HEK293 (cell line): ENCODE results near the gene SLC47A2.

ENCODE experiments used
- CTCF ChIA-PET: fragments of 350-600 bp; formaldehyde crosslinking; extraction: SDS; loops from one replicate; lab custom pipeline; 2021; ENCODE audit warnings: antibody characterized with exemption; lab: Yijun Ruan, JAX
- POLR2A ChIA-PET: fragments of 300-600 bp; formaldehyde crosslinking; extraction: SDS; loops from one replicate; lab custom pipeline; 2020; ENCODE audit warnings: antibody characterized with exemption, inconsistent platforms; lab: Yijun Ruan, JAX
- H3K27ac ChIP-seq: fragments of 200-500 bp; sonication (Bioruptor generic); 2 replicates; pipeline ENCODE4 v1.5.1; 2014; ENCODE audit warnings: low read depth, low read length, control low read depth, inconsistent platforms; ENCODE audit errors: extremely low read depth
- H3K36me3 ChIP-seq, 2 experiments: fragments of 200-500 bp in 1 of 2; sonication (Bioruptor generic) in 1 of 2; 1 replicate in 1 of 2; 2 replicates in 1 of 2; pipeline ENCODE4 v1.5.1; 2014 to 2017; ENCODE audit warnings: inconsistent platforms in 2 of 2, low read length in 2 of 2; ENCODE audit not compliant: control insufficient read depth in 2 of 2, insufficient read depth in 1 of 2
- H3K4me1 ChIP-seq: fragments of 200-500 bp; sonication (Bioruptor generic); 2 replicates; pipeline ENCODE4 v1.5.1; 2014; ENCODE audit warnings: mild to moderate bottlenecking, low read length, inconsistent platforms; ENCODE audit not compliant: control insufficient read depth, insufficient read depth
- H3K4me3 ChIP-seq: 2 replicates; pipeline ENCODE4 v1.5.1; 2011; ENCODE audit warnings: low read depth, mild to moderate bottlenecking, control low read depth, low read length, moderate library complexity
- H3K9me3 ChIP-seq: fragments of 200-500 bp; sonication (Bioruptor generic); 2 replicates; pipeline ENCODE4 v1.5.1; 2014; ENCODE audit warnings: low read depth, low read length, inconsistent platforms; ENCODE audit not compliant: control insufficient read depth, insufficient read depth
- CTCF ChIP-seq: fragments of 450-650 bp; formaldehyde crosslinking; IDR thresholded peaks from 2 replicates; pipeline ENCODE4 v1.5.1; 2016; ENCODE audit warnings: missing biosample characterization, missing genetic modification characterization
- HIC1 ChIP-seq: fragments of 450-650 bp; formaldehyde crosslinking; IDR thresholded peaks from 2 replicates; pipeline ENCODE4 v1.5.1; 2016; ENCODE audit warnings: missing biosample characterization, missing genetic modification characterization
- IKZF3 ChIP-seq: fragments of 450-650 bp; IDR thresholded peaks from 2 replicates; pipeline ENCODE4 v1.5.0; 2018; ENCODE audit warnings: missing biosample characterization, mild to moderate bottlenecking, missing genetic modification characterization, moderate library complexity
- MZF1 ChIP-seq: fragments of 450-650 bp; formaldehyde crosslinking; IDR thresholded peaks from 2 replicates; pipeline ENCODE4 v1.5.1; 2017; ENCODE audit warnings: missing biosample characterization, missing genetic modification characterization, borderline replicate concordance
- PRDM10 ChIP-seq: fragments of 450-650 bp; formaldehyde crosslinking; IDR thresholded peaks from 2 replicates; pipeline ENCODE4 v1.5.1; 2016; ENCODE audit warnings: missing biosample characterization, missing genetic modification characterization
- PRDM2 ChIP-seq: fragments of 450-650 bp; formaldehyde crosslinking; IDR thresholded peaks from 2 replicates; pipeline ENCODE4 v1.5.1; 2016; ENCODE audit warnings: missing biosample characterization, missing genetic modification characterization, borderline replicate concordance
- ZBTB17 ChIP-seq: fragments of 450-650 bp; formaldehyde crosslinking; IDR thresholded peaks from 2 replicates; pipeline ENCODE4 v1.5.1; 2016; ENCODE audit warnings: missing biosample characterization, missing genetic modification characterization
- ZEB2 ChIP-seq: fragments of 450-650 bp; formaldehyde crosslinking; IDR thresholded peaks from 2 replicates; pipeline ENCODE4 v1.5.1; 2016; ENCODE audit warnings: missing biosample characterization, missing genetic modification characterization
- ZFP3 ChIP-seq: fragments of 450-650 bp; formaldehyde crosslinking; IDR thresholded peaks from 2 replicates; pipeline ENCODE4 v1.5.1; 2016; ENCODE audit warnings: low read depth, missing biosample characterization, missing genetic modification characterization
- ZNF114 ChIP-seq: fragments of 450-650 bp; formaldehyde crosslinking; IDR thresholded peaks from 2 replicates; pipeline ENCODE4 v1.5.0; 2017; ENCODE audit warnings: missing biosample characterization, missing genetic modification characterization
- ZNF146 ChIP-seq: fragments of 450-650 bp; formaldehyde crosslinking; IDR thresholded peaks from 2 replicates; pipeline ENCODE4 v1.5.1; 2016; ENCODE audit warnings: missing biosample characterization, missing genetic modification characterization
- ZNF280C ChIP-seq: fragments of 450-650 bp; formaldehyde crosslinking; IDR thresholded peaks from 2 replicates; pipeline ENCODE4 v1.5.1; 2016; ENCODE audit warnings: missing biosample characterization, missing genetic modification characterization
- ZNF311 ChIP-seq: fragments of 450-650 bp; formaldehyde crosslinking; IDR thresholded peaks from 2 replicates; pipeline ENCODE4 v1.5.1; 2017; ENCODE audit warnings: missing biosample characterization, missing genetic modification characterization, borderline replicate concordance
- ZNF48 ChIP-seq: fragments of 450-650 bp; formaldehyde crosslinking; IDR thresholded peaks from 2 replicates; pipeline ENCODE4 v1.5.1; 2016; ENCODE audit warnings: missing biosample characterization, missing genetic modification characterization
- ZNF548 ChIP-seq: fragments of 450-650 bp; formaldehyde crosslinking; IDR thresholded peaks from 2 replicates; pipeline ENCODE4 v1.5.1; 2016; ENCODE audit warnings: missing biosample characterization, missing genetic modification characterization
- ZNF560 ChIP-seq: fragments of 450-650 bp; formaldehyde crosslinking; IDR thresholded peaks from 2 replicates; pipeline ENCODE4 v1.5.1; 2017; ENCODE audit warnings: missing biosample characterization, missing genetic modification characterization, borderline replicate concordance
- ZNF664 ChIP-seq: fragments of 450-650 bp; formaldehyde crosslinking; IDR thresholded peaks from 2 replicates; pipeline ENCODE4 v1.5.1; 2016; ENCODE audit warnings: missing biosample characterization, missing genetic modification characterization
- ZNF830 ChIP-seq: fragments of 450-650 bp; IDR thresholded peaks from 2 replicates; pipeline ENCODE4 v1.5.0; 2018; ENCODE audit warnings: missing biosample characterization, missing genetic modification characterization, low read depth, mild to moderate bottlenecking, moderate library complexity
- ZXDB ChIP-seq: fragments of 450-650 bp; formaldehyde crosslinking; IDR thresholded peaks from 2 replicates; pipeline ENCODE4 v1.5.1; 2016; ENCODE audit warnings: missing biosample characterization, missing genetic modification characterization

SLC47A2 gene

GRCh38 chr17:19713901-19714361 is 2.5 kb downstream of the SLC47A2 start (continued):
- no peak for TF ChIP-seq PRDM10 (tag by site-specific recombination)
- TF ChIP-seq PRDM2 (tag by site-specific recombination): no peak

- no peak overlapping the region for H3K4me3 ChIP-seq
- H3K9me3 ChIP-seq: no peaks in the 10 kb centered on the region
- TF ChIP-seq ZNF280C (no peak), CTCF (no peak), IKZF3 (tag by site-specific recombination) (no peak), ZNF114 (tag by site-specific recombination) (no peak), HIC1 (no peak), ZNF830 (tag by site-specific recombination) (no peak), ZEB2 (no peak), ZFP3 (tag by site-specific recombination) (no peak), ZNF146 (tag by site-specific recombination) (no peak), ZBTB17 (tag by site-specific recombination) (no peak), ZNF311 (tag by site-specific recombination) (no peak), ZXDB (no peak), ZNF560 (no peak), MZF1 (tag by site-specific recombination) (no peak), ZNF548 (tag by site-specific recombination) (no peak), ZNF664 (no peak), ZNF48 (tag by site-specific recombination) (no peak)
- no peaks in the 10 kb centered on the region for H3K36me3 ChIP-seq
- POLR2A ChIA-PET: no interaction called here
- H3K27ac ChIP-seq: no peak overlapping the region
- H3K4me1 ChIP-seq: no peaks in the 10 kb centered on the region
- CTCF ChIA-PET: interaction anchor here (0.7 kb wide), 1 partner anchor 196 kb away, joined by 3 read pairs; no protein-coding TSS in a partner anchor
These were observed 2.9 kb downstream of the SLC47A2 start for GRCh38 chr17:19713462-19713861.
